ENCODE data around the gene PHLDA3. TPM values are rescaled to one million over a fixed set of nuclear protein-coding genes. Genes with fewer than 3 reads are reported as not detected.

Gene PHLDA3
- total RNA-seq, 1 donor from 2014 or later: 18.5 TPM

- Mint-ChIP-seq H3K9me3 (ENCODE audit: unreplicated experiment) (peaks cover 1% of the 10 kb centered on the region), H3K4me3 (ENCODE audit: unreplicated experiment) (no peak overlapping the region), H3K36me3 (ENCODE audit: unreplicated experiment) (no peaks in the 10 kb centered on the region), H3K27me3 (ENCODE audit: unreplicated experiment) (no peaks in the 10 kb centered on the region), H3K4me1 (ENCODE audit: low read depth, unreplicated experiment) (peaks cover 6% of the 10 kb centered on the region), H3K27ac (ENCODE audit: unreplicated experiment) (no peak overlapping the region)
- DNase-seq: no peak
- TF ChIP-seq, protein P1, sequence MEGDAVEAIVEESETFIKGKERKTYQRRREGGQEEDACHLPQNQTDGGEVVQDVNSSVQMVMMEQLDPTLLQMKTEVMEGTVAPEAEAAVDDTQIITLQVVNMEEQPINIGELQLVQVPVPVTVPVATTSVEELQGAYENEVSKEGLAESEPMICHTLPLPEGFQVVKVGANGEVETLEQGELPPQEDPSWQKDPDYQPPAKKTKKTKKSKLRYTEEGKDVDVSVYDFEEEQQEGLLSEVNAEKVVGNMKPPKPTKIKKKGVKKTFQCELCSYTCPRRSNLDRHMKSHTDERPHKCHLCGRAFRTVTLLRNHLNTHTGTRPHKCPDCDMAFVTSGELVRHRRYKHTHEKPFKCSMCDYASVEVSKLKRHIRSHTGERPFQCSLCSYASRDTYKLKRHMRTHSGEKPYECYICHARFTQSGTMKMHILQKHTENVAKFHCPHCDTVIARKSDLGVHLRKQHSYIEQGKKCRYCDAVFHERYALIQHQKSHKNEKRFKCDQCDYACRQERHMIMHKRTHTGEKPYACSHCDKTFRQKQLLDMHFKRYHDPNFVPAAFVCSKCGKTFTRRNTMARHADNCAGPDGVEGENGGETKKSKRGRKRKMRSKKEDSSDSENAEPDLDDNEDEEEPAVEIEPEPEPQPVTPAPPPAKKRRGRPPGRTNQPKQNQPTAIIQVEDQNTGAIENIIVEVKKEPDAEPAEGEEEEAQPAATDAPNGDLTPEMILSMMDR (IDR thresholded peaks at IDR 0.05; ENCODE audit: partially characterized antibody, unreplicated experiment): no peak
Measured at GRCh38 chr1:201515062-201515750, 46.2 kb upstream of the PHLDA3 start.

- H3K4me1 Mint-ChIP-seq (ENCODE audit: low read depth, unreplicated experiment): peaks cover 6% of the 10 kb centered on the region
- H3K36me3 Mint-ChIP-seq (ENCODE audit: unreplicated experiment): peaks cover 5% of the 10 kb centered on the region
- peaks cover 4% of the 10 kb centered on the region for H3K9me3 Mint-ChIP-seq (ENCODE audit: unreplicated experiment)
- TF ChIP-seq, protein P1 (IDR thresholded peaks at IDR 0.05; ENCODE audit: partially characterized antibody, unreplicated experiment): no peak
- no peak for DNase-seq
- H3K27me3 Mint-ChIP-seq (ENCODE audit: unreplicated experiment): peaks cover 3% of the 10 kb centered on the region
- no peak overlapping the region for H3K27ac Mint-ChIP-seq (ENCODE audit: unreplicated experiment)
- H3K4me3 Mint-ChIP-seq (ENCODE audit: unreplicated experiment): no peak overlapping the region
Measured at GRCh38 chr1:201514466-201514865, 45.5 kb upstream of the PHLDA3 start.

- H3K4me1 Mint-ChIP-seq (ENCODE audit: low read depth, unreplicated experiment): peaks cover 6% of the 10 kb centered on the region
- no peak overlapping the region for H3K4me3 Mint-ChIP-seq (ENCODE audit: unreplicated experiment)
- TF ChIP-seq, protein P1 (IDR thresholded peaks at IDR 0.05; ENCODE audit: partially characterized antibody, unreplicated experiment): no peak
- H3K9me3 Mint-ChIP-seq (ENCODE audit: unreplicated experiment): peaks cover 8% of the 10 kb centered on the region
- no peak for DNase-seq
- peaks cover 7% of the 10 kb centered on the region for H3K27me3 Mint-ChIP-seq (ENCODE audit: unreplicated experiment)
- H3K27ac Mint-ChIP-seq (ENCODE audit: unreplicated experiment): no peak overlapping the region
- peaks cover 9% of the 10 kb centered on the region for H3K36me3 Mint-ChIP-seq (ENCODE audit: unreplicated experiment)
Measured at GRCh38 chr1:201513498-201514243, 44.7 kb upstream of the PHLDA3 start.

DNA sequence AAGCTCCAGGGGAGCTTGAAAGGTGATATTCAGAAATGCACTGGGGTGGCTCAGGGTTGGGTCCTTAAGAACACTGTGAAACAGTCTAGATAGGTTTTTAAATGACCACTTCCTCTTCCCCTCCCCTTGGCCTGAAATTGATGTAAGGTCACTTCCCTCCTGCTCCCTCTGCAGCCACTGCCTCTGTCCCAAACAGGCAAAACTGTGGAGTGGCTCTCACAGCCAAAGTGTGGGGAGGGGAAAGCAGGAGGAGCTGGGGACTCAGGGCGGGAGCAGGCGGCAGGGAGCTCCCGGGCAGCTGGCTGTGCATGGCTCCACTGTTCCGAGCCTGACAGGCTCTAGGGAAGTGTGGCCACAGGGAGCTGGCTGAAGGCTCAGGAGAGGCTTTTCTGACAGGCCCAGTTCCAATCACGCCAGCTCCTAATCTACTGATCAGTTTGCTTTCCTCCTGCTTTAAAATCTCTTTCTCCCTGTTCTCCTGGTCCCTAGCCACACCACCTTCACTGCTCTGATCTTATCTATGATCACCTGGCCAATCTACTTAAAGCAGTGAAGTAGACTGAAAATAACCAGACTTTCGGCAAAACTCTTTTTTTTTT lies 43.1 kb upstream of the PHLDA3 start:
- H3K4me3 Mint-ChIP-seq (ENCODE audit: unreplicated experiment): peak overlapping the region; percentile 19
- H3K27ac Mint-ChIP-seq (ENCODE audit: unreplicated experiment): no peak overlapping the region
- peaks cover 11% of the 10 kb centered on the region for H3K27me3 Mint-ChIP-seq (ENCODE audit: unreplicated experiment)
- TF ChIP-seq, protein P1 (IDR thresholded peaks at IDR 0.05; ENCODE audit: partially characterized antibody, unreplicated experiment): no peak
- peaks cover 8% of the 10 kb centered on the region for H3K9me3 Mint-ChIP-seq (ENCODE audit: unreplicated experiment)
- H3K36me3 Mint-ChIP-seq (ENCODE audit: unreplicated experiment): peaks cover 9% of the 10 kb centered on the region
- peak; percentile 62 for DNase-seq
- peaks cover 6% of the 10 kb centered on the region for H3K4me1 Mint-ChIP-seq (ENCODE audit: low read depth, unreplicated experiment)

Data from glutamatergic neuron (in vitro differentiated cells).